ENCODE data around the gene ITGB3BP.

DNA sequence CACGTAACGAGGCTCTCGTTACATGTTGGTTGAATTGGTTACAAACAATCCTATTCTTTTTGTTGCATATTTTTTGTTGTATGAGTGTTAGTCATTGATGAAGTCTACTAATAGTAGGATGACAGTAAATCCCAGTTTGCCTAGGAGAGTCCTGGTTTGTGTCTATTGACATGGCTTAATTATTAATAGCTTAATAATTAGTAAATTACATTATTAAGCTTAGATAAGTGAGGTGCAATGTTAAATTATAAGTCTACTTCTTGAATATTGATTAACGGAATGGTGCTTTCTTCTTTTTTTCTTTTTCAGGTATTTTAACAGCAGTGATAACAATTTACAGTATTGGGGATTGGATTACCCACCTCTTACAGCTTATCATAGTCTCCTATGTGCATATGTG lies 121.1 kb downstream of the ITGB3BP start:
- TF ChIP-seq, protein P1, sequence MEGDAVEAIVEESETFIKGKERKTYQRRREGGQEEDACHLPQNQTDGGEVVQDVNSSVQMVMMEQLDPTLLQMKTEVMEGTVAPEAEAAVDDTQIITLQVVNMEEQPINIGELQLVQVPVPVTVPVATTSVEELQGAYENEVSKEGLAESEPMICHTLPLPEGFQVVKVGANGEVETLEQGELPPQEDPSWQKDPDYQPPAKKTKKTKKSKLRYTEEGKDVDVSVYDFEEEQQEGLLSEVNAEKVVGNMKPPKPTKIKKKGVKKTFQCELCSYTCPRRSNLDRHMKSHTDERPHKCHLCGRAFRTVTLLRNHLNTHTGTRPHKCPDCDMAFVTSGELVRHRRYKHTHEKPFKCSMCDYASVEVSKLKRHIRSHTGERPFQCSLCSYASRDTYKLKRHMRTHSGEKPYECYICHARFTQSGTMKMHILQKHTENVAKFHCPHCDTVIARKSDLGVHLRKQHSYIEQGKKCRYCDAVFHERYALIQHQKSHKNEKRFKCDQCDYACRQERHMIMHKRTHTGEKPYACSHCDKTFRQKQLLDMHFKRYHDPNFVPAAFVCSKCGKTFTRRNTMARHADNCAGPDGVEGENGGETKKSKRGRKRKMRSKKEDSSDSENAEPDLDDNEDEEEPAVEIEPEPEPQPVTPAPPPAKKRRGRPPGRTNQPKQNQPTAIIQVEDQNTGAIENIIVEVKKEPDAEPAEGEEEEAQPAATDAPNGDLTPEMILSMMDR (IDR thresholded peaks at IDR 0.05; ENCODE audit: low read depth, low read length, poor library complexity, severe bottlenecking) = no peak
- TF ChIP-seq EZH2phosphoT487 (IDR thresholded peaks at IDR 0.05; ENCODE audit: borderline replicate concordance, low read length) = no peak

Data from DOHH2 (cell line).